Nucleus accumbens (tissue), 56 donors: ENCODE measurements around the gene TRAK1.

ENCODE experiments used
- DNase-seq, 56 donors: peaks; one replicate each; lab custom pipeline; 2025; lab: John Stamatoyannopoulos, UW

The TRAK1 gene

DNA sequence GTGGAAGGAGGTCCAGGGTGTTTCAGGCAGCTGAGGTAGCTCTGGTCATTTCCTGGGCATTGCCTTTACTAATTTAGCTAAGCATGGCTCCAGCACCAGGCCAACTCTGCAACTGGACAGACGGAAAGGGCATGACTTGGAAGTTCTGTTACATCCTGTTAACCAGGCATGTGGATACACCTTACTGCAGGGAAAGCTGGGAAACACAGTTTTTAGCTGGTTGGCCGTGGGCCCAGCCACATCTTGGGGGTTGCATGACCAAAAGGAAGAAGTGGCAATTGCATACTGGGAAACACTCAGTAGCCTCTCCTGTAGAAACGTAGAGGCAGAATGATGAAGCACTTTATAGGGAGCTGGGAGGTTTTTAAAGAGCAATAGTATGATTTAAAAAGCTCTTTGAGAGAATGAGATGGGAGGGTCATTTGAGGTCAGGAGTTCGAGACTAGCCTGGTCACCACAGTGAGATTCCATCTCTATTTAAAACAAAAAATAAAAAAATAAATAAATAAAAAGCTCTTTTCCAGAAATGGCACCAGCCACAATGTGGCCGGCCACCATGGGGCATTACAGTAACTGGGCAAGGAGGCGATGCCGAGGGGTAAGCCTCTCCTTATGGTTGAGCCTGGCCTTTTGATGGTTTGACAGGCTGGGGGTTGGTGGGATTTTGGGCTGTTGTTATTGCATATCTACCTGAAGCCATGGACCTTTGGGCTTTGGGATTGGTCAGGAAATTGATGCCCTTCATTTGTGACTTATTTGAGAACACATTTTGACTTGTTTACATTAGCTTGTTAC lies 28.6 kb downstream of the TRAK1 start:
- DNase-seq = peak in 1 of 56 donors; percentile 12

GRCh38 chr3:42120866-42121265 lies 29.7 kb downstream of the TRAK1 start:
- DNase-seq = no peak

- DNase-seq = no peak
Observed at GRCh38 chr3:42122261-42123011, 31.3 kb downstream of the TRAK1 start.

- no peak for DNase-seq
Observed at GRCh38 chr3:42123012-42123581, 31.9 kb downstream of the TRAK1 start.

GRCh38 chr3:42123824-42124658 lies 32.9 kb downstream of the TRAK1 start:
- no peak for DNase-seq

- no peak for DNase-seq
Observed at GRCh38 chr3:42127226-42127625, 36.1 kb downstream of the TRAK1 start.

- no peak for DNase-seq
Observed at GRCh38 chr3:42128526-42128925, 37.4 kb downstream of the TRAK1 start.

DNA sequence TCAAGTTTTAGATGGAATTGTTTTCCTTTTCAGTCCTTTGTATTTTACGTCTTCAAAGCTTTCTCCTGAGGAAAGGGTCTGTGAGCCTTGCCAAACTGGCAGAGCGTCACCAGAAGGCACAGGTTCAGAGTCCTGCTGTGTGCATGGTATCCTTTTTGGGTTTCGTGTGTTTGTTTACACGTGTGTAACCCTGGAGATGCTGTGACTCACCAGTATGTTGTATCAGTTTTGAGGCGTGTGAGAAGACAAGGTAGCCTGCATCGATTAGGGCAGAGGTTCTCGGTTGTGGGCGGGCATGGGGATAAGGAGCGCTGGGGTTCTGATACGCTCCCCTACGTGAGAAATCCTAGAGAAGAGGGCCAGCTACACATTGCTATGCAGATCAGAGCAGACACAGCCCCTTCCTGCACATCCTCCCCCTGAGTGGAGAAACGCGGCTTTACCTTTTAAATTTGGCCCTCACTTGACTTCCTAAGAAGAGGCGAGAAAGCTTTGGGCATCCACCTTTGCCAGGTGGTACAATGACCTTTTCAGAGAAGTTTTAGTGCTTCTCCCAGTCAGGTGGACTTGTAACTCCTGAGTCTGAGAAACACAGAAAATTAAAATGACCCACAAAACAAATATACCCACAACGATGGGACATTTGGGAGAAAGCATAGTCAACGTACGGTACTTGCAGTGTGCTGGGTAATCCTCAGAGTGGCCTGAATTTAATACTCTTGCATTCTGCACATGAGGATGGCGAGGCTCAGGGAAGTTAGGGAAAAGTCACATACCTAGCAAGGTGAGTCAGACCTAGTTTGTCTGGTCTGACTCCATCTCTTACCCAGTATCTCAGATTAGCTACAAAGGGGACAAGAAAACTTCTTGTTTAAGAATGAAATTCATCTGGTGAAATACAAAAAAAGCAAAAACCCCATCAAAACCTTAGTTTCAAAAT lies 38.1 kb downstream of the TRAK1 start:
- no peak for DNase-seq

DNA sequence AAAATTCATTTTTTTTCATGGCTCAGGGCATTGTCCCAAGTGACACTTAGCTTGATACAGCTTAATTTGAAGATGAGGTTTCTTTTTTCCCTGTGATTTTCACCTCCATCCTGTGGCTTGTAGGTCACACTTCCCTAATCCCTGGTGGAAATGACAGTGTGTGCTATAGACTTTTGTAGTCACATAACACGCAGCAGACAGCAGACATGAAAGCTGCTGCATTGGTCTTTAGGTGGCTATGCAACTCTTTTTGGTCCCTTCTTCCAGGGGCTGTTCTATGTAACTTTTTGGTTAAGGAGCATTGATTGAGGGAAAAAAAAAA lies 38.8 kb downstream of the TRAK1 start:
- DNase-seq = no peak

DNA sequence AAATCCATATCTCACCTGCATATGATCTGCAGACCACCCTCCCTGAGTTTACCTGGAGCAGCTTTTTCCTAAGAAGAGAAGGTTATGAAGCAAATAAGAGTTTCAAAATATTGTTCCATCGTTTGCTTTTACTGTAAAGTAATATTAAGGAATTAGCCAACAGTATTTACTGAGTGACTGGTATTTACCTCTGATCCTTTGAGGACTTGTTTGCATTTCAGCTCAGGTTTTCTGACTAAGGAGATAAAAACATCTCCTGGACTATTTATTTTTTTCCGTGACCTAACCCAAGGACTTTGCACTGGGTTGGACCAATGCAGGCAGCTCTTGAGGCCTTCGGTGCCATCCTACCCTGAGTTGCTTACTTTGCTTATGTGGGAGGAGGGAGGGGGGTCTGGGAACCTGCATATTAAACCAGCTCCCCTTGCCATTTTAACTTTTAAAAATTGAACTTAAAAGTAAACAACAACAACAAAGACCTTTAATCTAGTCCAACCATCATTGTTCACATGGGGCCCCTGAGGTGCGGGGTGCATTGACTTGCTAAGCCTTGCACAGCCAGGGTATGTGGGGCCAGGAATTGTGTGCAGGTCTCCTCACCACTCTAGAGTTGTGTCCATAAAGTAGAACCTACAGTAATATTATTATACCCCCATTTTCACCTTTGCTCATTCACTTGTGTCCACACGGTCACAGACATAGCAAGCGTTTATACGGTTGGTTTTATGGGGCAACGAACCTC lies 39.3 kb downstream of the TRAK1 start:
- DNase-seq = no peak

GRCh38 chr3:42133500-42134298 lies 42.5 kb downstream of the TRAK1 start:
- no peak for DNase-seq

- DNase-seq = no peak
Observed at GRCh38 chr3:42134867-42135464, 43.8 kb downstream of the TRAK1 start.

- DNase-seq = peak in 18 of 56 donors; percentile 6 to 70 (median 41)
Observed at GRCh38 chr3:42139621-42140453, 48.7 kb downstream of the TRAK1 start.

- no peak for DNase-seq
Observed at GRCh38 chr3:42140665-42141203, 49.6 kb downstream of the TRAK1 start.

- no peak for DNase-seq
Observed at GRCh38 chr3:42143440-42143839, 52.3 kb downstream of the TRAK1 start.

- DNase-seq = no peak
Observed at GRCh38 chr3:42144209-42144608, 53.1 kb downstream of the TRAK1 start.
